Activated gamma-delta T cell (primary cell): Measurements from ENCODE around the gene GRIN2D.

Experiments used
- DNase-seq: peaks from one replicate; lab custom pipeline; 2025; lab: John Stamatoyannopoulos, UW
- total RNA-seq, 2 donors: gene quantifications; one replicate each; lab custom pipeline; 2026; lab: John Stamatoyannopoulos, UW

GRIN2D gene
- 0.31 to 0.39 reads per million in 2 donors for total RNA-seq

GRCh38 chr19:48393559-48394330 is at the start of gene GRIN2D:
TSS of gene GRIN2D (plus strand) at chr19:48393668. CDS start at chr19:48398393, 4,725 bp downstream.
- DNase-seq: no peak

GRCh38 chr19:48344892-48345291 is 48.6 kb upstream of the GRIN2D start:
- no peak for DNase-seq

- DNase-seq: no peak
These were observed 47.3 kb upstream of the GRIN2D start for GRCh38 chr19:48346191-48346590.

- no peak for DNase-seq
These were observed 45.4 kb upstream of the GRIN2D start for GRCh38 chr19:48348045-48348444.

GRCh38 chr19:48348737-48349136 is 44.7 kb upstream of the GRIN2D start:
- no peak for DNase-seq

- DNase-seq: no peak
These were observed 42.6 kb upstream of the GRIN2D start for GRCh38 chr19:48350856-48351255.

- DNase-seq: no peak
These were observed 42.1 kb upstream of the GRIN2D start for GRCh38 chr19:48351341-48351752.

GRCh38 chr19:48353677-48354076 is 39.8 kb upstream of the GRIN2D start:
- DNase-seq: no peak

- no peak for DNase-seq
These were observed 39.0 kb upstream of the GRIN2D start for GRCh38 chr19:48354332-48354992.

- no peak for DNase-seq
These were observed 38.0 kb upstream of the GRIN2D start for GRCh38 chr19:48355365-48355954.

- no peak for DNase-seq
These were observed 34.3 kb upstream of the GRIN2D start for GRCh38 chr19:48359123-48359522.

- no peak for DNase-seq
These were observed 31.6 kb upstream of the GRIN2D start for GRCh38 chr19:48361912-48362311.

- DNase-seq: peak; percentile 72
These were observed 30.6 kb upstream of the GRIN2D start for GRCh38 chr19:48362716-48363499.

GRCh38 chr19:48363500-48363809 is 30.0 kb upstream of the GRIN2D start:
- DNase-seq: no peak

- peak; percentile 98 for DNase-seq
These were observed 29.5 kb upstream of the GRIN2D start, which contains the start of the genes SYNGR4 and TMEM143 for GRCh38 chr19:48363810-48364597. TSS of gene SYNGR4 (plus strand) at chr19:48364367. CDS start at chr19:48365843, 1,476 bp downstream. TSS of gene TMEM143 (minus strand) at chr19:48363940. CDS start at chr19:48363920, 20 bp downstream.

- no peak for DNase-seq
These were observed 28.7 kb upstream of the GRIN2D start for GRCh38 chr19:48364598-48365348.

- DNase-seq: no peak
These were observed 27.9 kb upstream of the GRIN2D start for GRCh38 chr19:48365602-48366001.

GRCh38 chr19:48367855-48368254 is 25.6 kb upstream of the GRIN2D start:
- DNase-seq: no peak

- no peak for DNase-seq
These were observed 24.5 kb upstream of the GRIN2D start for GRCh38 chr19:48368936-48369335.

GRCh38 chr19:48370955-48371354 is 22.5 kb upstream of the GRIN2D start:
- DNase-seq: no peak
